Stomach (tissue), 9 donors: ENCODE results near the gene SMTNL1. TPM values are rescaled to one million over a fixed set of nuclear protein-coding genes. Genes with fewer than 3 reads are reported as not detected.

ENCODE experiments used
- DNase-seq, 2 donors: peaks; one replicate each; pipeline versions ENCODE4 v3.0.0 to v3.0.0-alpha.2; 2013 to 2019
- H3K27ac ChIP-seq, 5 donors: fragments of 200-600 bp in 4 of 5; sonication (generic) in 4 of 5; one replicate each; pipeline ENCODE4 v1.5.1; 2013 to 2019; ENCODE audit warnings: mild to moderate bottlenecking in 1 of 5, moderate library complexity in 1 of 5
- H3K27me3 ChIP-seq, 3 donors: fragments of 200-600 bp; sonication (generic); one replicate each; pipeline ENCODE4 v1.5.1; 2017 to 2019; ENCODE audit warnings: mixed run types in 1 of 3
- H3K36me3 ChIP-seq, 4 donors: fragments of 200-600 bp; sonication (generic); 1 replicate in 3 of 4; 2 replicates in 1 of 4; pipeline ENCODE4 v1.5.1; 2016 to 2019
- H3K4me1 ChIP-seq, 4 donors: fragments of 200-600 bp; sonication (generic); one replicate each; pipeline ENCODE4 v1.5.1; 2016 to 2019
- H3K4me3 ChIP-seq, 4 donors: fragments of 200-600 bp; sonication (generic) in 3 of 4; one replicate each; pipeline ENCODE4 v1.5.1; 2016 to 2019; ENCODE audit warnings: mild to moderate bottlenecking in 1 of 4
- H3K9me3 ChIP-seq, 4 donors: fragments of 200-600 bp; sonication (generic); one replicate each; pipeline ENCODE4 v1.5.1; 2016 to 2019
- CTCF ChIP-seq, 7 experiments: fragments of 450-650 bp in 4 of 7; fragments of 200-600 bp in 3 of 7; sonication (generic) in 3 of 7; IDR thresholded peaks; one replicate each; pipeline ENCODE4 v1.5.1; 2016 to 2019; ENCODE audit warnings: antibody characterized with exemption in 7 of 7, control low read depth in 2 of 7, mild to moderate bottlenecking in 1 of 7
- EP300 ChIP-seq: sonication (generic); formaldehyde crosslinking; IDR thresholded peaks from one replicate; pipeline ENCODE4 v1.6.1; 2017; ENCODE audit warnings: antibody characterized with exemption
- POLR2A ChIP-seq, 4 donors: fragments of 450-650 bp; IDR thresholded peaks; one replicate each; pipeline ENCODE4 v1.6.1; 2016; ENCODE audit warnings: antibody characterized with exemption in 4 of 4, control low read depth in 2 of 4, mild to moderate bottlenecking in 1 of 4, moderate library complexity in 1 of 4
- POLR2AphosphoS5 ChIP-seq, 3 donors: sonication (generic); formaldehyde crosslinking; IDR thresholded peaks; one replicate each; pipeline ENCODE4 v1.6.1; 2016; ENCODE audit warnings: antibody characterized with exemption in 3 of 3
- WGBS, 5 donors: extraction: QIAGEN DNeasy Blood & Tissue Kit in 3 of 5; methylation state at CpG; one replicate each; pipeline versions ENCODE4 v1.1.5 to v1.1.7; 2013 to 2018; 5-methylcytosine and 5-hydroxymethylcytosine counted together
- intact Hi-C: fragments of 100-400 bp; cut with DNase I; formaldehyde crosslinking; loops from one replicate; pipeline ENCODE4 v1.15.1; 2023; ENCODE audit warnings: low total_unique reads
- polyA plus RNA-seq, 3 donors: library from polyadenylated mRNA; stranded (reverse); fragments of 200-250 nt; gene quantifications; one replicate each; pipeline ENCODE4 v1.2.3, GENCODE V29; 2013
- total RNA-seq, 5 donors: library from RNA; depleted of rRNA; stranded (reverse); fragments of >200 nt; gene quantifications; one replicate each; pipeline versions ENCODE4 v1.1.0 to v1.2.3, GENCODE V29; 2014 to 2016
- donor health status: healthy with polysubstance abuse.
- donor health status: Bipolar disorder and iron deficiency.
- donor health status: healthy.

Gene SMTNL1
- total and polyA plus RNA-seq, 8 donors: not detected

GRCh38 chr11:57552479-57552878, 15.1 kb downstream of the SMTNL1 start:
- H3K4me3 ChIP-seq: no peak overlapping the region
- no peaks in the 10 kb centered on the region for H3K4me1 ChIP-seq
- H3K27ac ChIP-seq: no peak overlapping the region
- WGBS, 5 donors: 74 to 93% (median 87%) methylated on average over 5 of the region's 5 CpGs
- intact Hi-C loops: no loop called here
- no peak for TF ChIP-seq POLR2A (IDR thresholded peaks at IDR 0.05)
- no peak for TF ChIP-seq POLR2AphosphoS5 (IDR thresholded peaks at IDR 0.05)
- no peak for TF ChIP-seq CTCF (IDR thresholded peaks at IDR 0.05)
- DNase-seq: no peak
- no peaks in the 10 kb centered on the region for H3K9me3 ChIP-seq
- peaks cover 60 to 100% (median 98%) of the 10 kb centered on the region in 4 donors for H3K36me3 ChIP-seq
- no peaks in the 10 kb centered on the region for H3K27me3 ChIP-seq

- WGBS, 5 donors: 83 to 95% (median 91%) methylated on average over 2 of the region's 2 CpGs
- no peaks in the 10 kb centered on the region for H3K9me3 ChIP-seq
- peaks cover 55 to 100% (median 99%) of the 10 kb centered on the region in 4 donors for H3K36me3 ChIP-seq
- intact Hi-C loops: no loop called here
- no peak for DNase-seq
- H3K27me3 ChIP-seq: no peaks in the 10 kb centered on the region
- H3K4me3 ChIP-seq: no peak overlapping the region
- no peaks in the 10 kb centered on the region for H3K4me1 ChIP-seq
- H3K27ac ChIP-seq: no peak overlapping the region
- no peak for TF ChIP-seq CTCF (IDR thresholded peaks at IDR 0.05)
- TF ChIP-seq POLR2A (IDR thresholded peaks at IDR 0.05): no peak
- TF ChIP-seq POLR2AphosphoS5 (IDR thresholded peaks at IDR 0.05): no peak
- TF ChIP-seq EP300: no peak
Observed at GRCh38 chr11:57555393-57555792, 18.0 kb downstream of the SMTNL1 start.

GRCh38 chr11:57556041-57556440, 18.6 kb downstream of the SMTNL1 start:
- intact Hi-C loops: no loop called here
- Histone ChIP-seq H3K4me1 (no peaks in the 10 kb centered on the region), H3K36me3 (peaks cover 49 to 96% (median 93%) of the 10 kb centered on the region in 4 donors), H3K27ac (no peak overlapping the region), H3K9me3 (no peaks in the 10 kb centered on the region), H3K4me3 (no peak overlapping the region), H3K27me3 (no peaks in the 10 kb centered on the region)
- no peak for DNase-seq
- WGBS, 5 donors: 79 to 91% (median 87%) methylated on average over 8 of the region's 8 CpGs
- TF ChIP-seq CTCF (IDR thresholded peaks at IDR 0.05) (no peak), POLR2A (IDR thresholded peaks at IDR 0.05) (no peak), POLR2AphosphoS5 (IDR thresholded peaks at IDR 0.05) (no peak), EP300 (no peak)

- TF ChIP-seq POLR2AphosphoS5 (IDR thresholded peaks at IDR 0.05) (no peak), CTCF (IDR thresholded peaks at IDR 0.05) (no peak), POLR2A (IDR thresholded peaks at IDR 0.05) (no peak)
- no peaks in the 10 kb centered on the region for H3K27me3 ChIP-seq
- H3K36me3 ChIP-seq: peaks cover 16 to 68% (median 61%) of the 10 kb centered on the region in 4 donors
- intact Hi-C loops: no loop called here
- H3K9me3 ChIP-seq: no peaks in the 10 kb centered on the region
- WGBS, 5 donors: 75 to 87% (median 80%) methylated on average over 4 of the region's 4 CpGs
- no peak for DNase-seq
- H3K4me3 ChIP-seq: no peak overlapping the region
- H3K4me1 ChIP-seq: peaks cover 0 to 12% (median 1%) of the 10 kb centered on the region in 4 donors
- no peak overlapping the region for H3K27ac ChIP-seq
Observed at GRCh38 chr11:57560146-57560545, 22.8 kb downstream of the SMTNL1 start.
